Ovary (tissue), 9 donors: Measurements from ENCODE around the gene EXOC6B. TPM values are rescaled to one million over a fixed set of nuclear protein-coding genes. Genes with fewer than 3 reads are reported as not detected.

Source experiments
- DNase-seq, 5 donors: peaks; one replicate each; pipeline ENCODE4 v3.0.0-alpha.2; 2019 to 2020
- H3K27ac ChIP-seq, 2 donors: fragments of 200-600 bp; one replicate each; pipeline versions ENCODE4 v1.5.1 to v1.8.0; 2019 to 2022
- H3K27me3 ChIP-seq: fragments of 200-600 bp; one replicate; pipeline ENCODE4 v1.8.0; 2022
- H3K36me3 ChIP-seq: fragments of 200-600 bp; sonication (generic); one replicate; pipeline ENCODE4 v1.5.1; 2019
- H3K4me1 ChIP-seq: one replicate; pipeline ENCODE4 v1.8.1; 2013; ENCODE audit warnings: mild to moderate bottlenecking, moderate library complexity; ENCODE audit not compliant: insufficient read depth
- H3K4me3 ChIP-seq: fragments of 200-600 bp; sonication (generic); one replicate; pipeline ENCODE4 v1.5.1; 2017
- H3K9me3 ChIP-seq, 2 donors: fragments of 200-600 bp in 1 of 2; sonication (generic) in 1 of 2; one replicate each; pipeline versions ENCODE4 v1.5.1 to v1.8.1; 2013 to 2019; ENCODE audit warnings: mild to moderate bottlenecking in 1 of 2, moderate library complexity in 1 of 2
- CTCF ChIP-seq, 3 donors: fragments of 450-650 bp in 2 of 3; fragments of 200-600 bp in 1 of 3; IDR thresholded peaks; one replicate each; pipeline versions ENCODE4 v1.5.1 to v1.8.0; 2016 to 2022; ENCODE audit warnings: antibody characterized with exemption in 3 of 3, mild to moderate bottlenecking in 1 of 3
- EP300 ChIP-seq: sonication (generic); formaldehyde crosslinking; IDR thresholded peaks from one replicate; pipeline ENCODE4 v1.6.1; 2017; ENCODE audit warnings: antibody characterized with exemption
- POLR2A ChIP-seq: fragments of 450-650 bp; IDR thresholded peaks from one replicate; pipeline ENCODE4 v1.6.1; 2017; ENCODE audit warnings: antibody characterized with exemption, mild to moderate bottlenecking, moderate library complexity
- WGBS, 3 donors: extraction: QIAGEN DNeasy Blood & Tissue Kit in 1 of 3; methylation state at CpG; one replicate each; pipeline versions ENCODE4 v1.1.5 to v1.1.7; 2013 to 2017; 5-methylcytosine and 5-hydroxymethylcytosine counted together
- intact Hi-C, 4 donors: fragments of 100-400 bp; cut with DNase I; formaldehyde crosslinking; loops; one replicate each; pipeline versions ENCODE4 v1.11.0 to v1.15.1; 2022 to 2023
- polyA plus RNA-seq, 2 donors: library from polyadenylated mRNA; stranded (reverse); fragments of 200-250 nt in 1 of 2; fragments of 350-450 nt in 1 of 2; fragmentation: Illumina TruSeq in 1 of 2; extraction: RNeasy Lipid Tissue Mini Kit (QIAGEN cat#74804) in 1 of 2; gene quantifications; one replicate each; pipeline ENCODE4 v1.2.3, GENCODE V29; 2013 to 2014
- total RNA-seq, 7 donors: library from RNA; depleted of rRNA in 2 of 7; stranded (reverse); fragments of >200 nt in 2 of 7; fragmentation: NEBNext Ultra II Directional in 3 of 7; extraction: Animal tissue kit (Norgen Biotek cat#: 25700) in 3 of 7; gene quantifications; one replicate each; pipeline versions ENCODE4 v1.1.0 to v1.2.4, GENCODE V29; 2016 to 2023
- donor health status: DM: no; HTN: no; CAD: no; lungs with moderate emphysema.
- donor health status: DM: no; HTN: no; CAD: no.
- donor health status: Bipolar disorder and iron deficiency.
- donor health status: DM: yes; HTN: yes; CAD: no.
- donor health status: DM: no; HTN: no; CAD: no.
- donor health status: DM: yes; HTN: yes; CAD: no.

Gene EXOC6B
- total and polyA plus RNA-seq, 9 donors, result 11.9 to 84.9 (median 57.8) TPM

GRCh38 chr2:72131371-72131891, 694.4 kb downstream of the EXOC6B start:
- Histone ChIP-seq H3K27me3 (no peaks in the 10 kb centered on the region), H3K27ac (no peak overlapping the region), H3K4me3 (no peak overlapping the region), H3K36me3 (no peaks in the 10 kb centered on the region), H3K4me1 (peaks cover 2% of the 10 kb centered on the region), H3K9me3 (no peaks in the 10 kb centered on the region)
- WGBS, 3 donors, result 88 to 94% (median 93%) methylated on average over 16 of the region's 16 CpGs
- DNase-seq, result no peak
- TF ChIP-seq CTCF (IDR thresholded peaks at IDR 0.05) (no peak), EP300 (no peak), POLR2A (no peak)
- intact Hi-C loops, result no loop called here

GRCh38 chr2:72130659-72131360, 695.0 kb downstream of the EXOC6B start:
- no peak overlapping the region for H3K27ac ChIP-seq
- peak in 1 of 5 donors; percentile 38 for DNase-seq
- no peaks in the 10 kb centered on the region for H3K9me3 ChIP-seq
- peaks cover 2% of the 10 kb centered on the region for H3K4me1 ChIP-seq
- 29 to 47% (median 30%) methylated on average over 26 of the region's 26 CpGs for WGBS, 3 donors
- intact Hi-C loops, result no loop called here
- H3K27me3 ChIP-seq, result no peaks in the 10 kb centered on the region
- TF ChIP-seq POLR2A (no peak), CTCF (IDR thresholded peaks at IDR 0.05) (no peak), EP300 (no peak)
- no peak overlapping the region for H3K4me3 ChIP-seq
- H3K36me3 ChIP-seq, result no peaks in the 10 kb centered on the region

GRCh38 chr2:72129681-72130340, 696.0 kb downstream of the EXOC6B start:
- 56 to 60% (median 60%) methylated on average over 9 of the region's 9 CpGs for WGBS, 3 donors
- DNase-seq, result peak in 1 of 5 donors; percentile 30
- intact Hi-C loops, result no loop called here

DNA sequence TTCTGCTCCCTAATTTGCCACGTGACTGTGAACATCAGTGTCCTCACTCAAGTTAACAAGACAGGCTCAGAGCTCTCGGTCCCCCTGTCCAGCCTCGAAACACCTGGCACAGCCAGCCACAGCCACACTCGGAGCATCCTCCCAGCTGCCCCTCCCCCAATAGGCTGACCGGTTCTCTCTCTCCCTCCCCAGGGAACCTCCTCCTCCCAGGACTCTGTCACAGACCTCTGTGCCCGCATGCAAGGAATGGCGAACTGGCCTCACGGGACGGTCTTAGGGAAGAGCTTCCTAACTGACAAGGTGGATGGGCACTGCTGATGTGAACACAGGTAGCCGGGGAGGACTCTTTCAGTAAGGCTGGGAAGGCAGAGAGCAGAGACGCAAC, 697.0 kb downstream of the EXOC6B start:
- Histone ChIP-seq H3K4me3 (no peak overlapping the region), H3K27me3 (no peaks in the 10 kb centered on the region)
- WGBS, 3 donors, result 74 to 93% (median 75%) methylated on average over 11 of the region's 11 CpGs

More at GRCh38 chr2:72129681-72130340, 696.0 kb downstream of the EXOC6B start:
- H3K4me1 ChIP-seq, result peaks cover 2% of the 10 kb centered on the region
- no peak overlapping the region for H3K4me3 ChIP-seq
- H3K27me3 ChIP-seq, result no peaks in the 10 kb centered on the region
- H3K27ac ChIP-seq, result no peak overlapping the region
- TF ChIP-seq CTCF (IDR thresholded peaks at IDR 0.05), result no peak
- no peak for TF ChIP-seq EP300
- no peak for TF ChIP-seq POLR2A
- no peaks in the 10 kb centered on the region for H3K36me3 ChIP-seq
- H3K9me3 ChIP-seq, result no peaks in the 10 kb centered on the region

More for the DNA sequence above, 697.0 kb downstream of the EXOC6B start:
- Histone ChIP-seq H3K9me3 (no peaks in the 10 kb centered on the region), H3K36me3 (no peaks in the 10 kb centered on the region), H3K4me1 (peaks cover 2% of the 10 kb centered on the region), H3K27ac (no peak overlapping the region)
- intact Hi-C loops, result no loop called here
- TF ChIP-seq CTCF (IDR thresholded peaks at IDR 0.05) (no peak), EP300 (no peak), POLR2A (no peak)
- peak in 1 of 5 donors; percentile 21 for DNase-seq
